ENCODE data around the gene SMDT1.

DNA sequence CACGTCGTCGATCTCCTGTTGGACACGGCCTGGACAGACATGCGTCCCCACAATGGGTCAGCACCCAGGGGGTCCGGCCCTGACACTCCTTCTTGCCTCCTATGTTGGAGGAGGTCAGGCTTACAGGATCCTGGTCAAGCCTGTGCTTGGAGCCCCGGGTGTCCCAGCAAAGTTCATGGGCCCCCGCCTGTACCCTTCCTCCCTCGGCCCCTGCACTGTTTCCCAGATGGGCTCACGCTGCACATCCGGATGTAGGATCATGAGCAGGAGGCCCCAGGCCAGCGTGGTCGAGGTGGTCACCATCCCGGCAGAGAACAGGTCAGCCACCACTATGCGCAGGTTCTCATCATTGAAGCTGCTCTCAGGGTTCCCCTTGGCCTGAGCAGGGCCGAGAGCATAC lies 48.1 kb downstream of the SMDT1 start:
- TF ChIP-seq, protein P1, sequence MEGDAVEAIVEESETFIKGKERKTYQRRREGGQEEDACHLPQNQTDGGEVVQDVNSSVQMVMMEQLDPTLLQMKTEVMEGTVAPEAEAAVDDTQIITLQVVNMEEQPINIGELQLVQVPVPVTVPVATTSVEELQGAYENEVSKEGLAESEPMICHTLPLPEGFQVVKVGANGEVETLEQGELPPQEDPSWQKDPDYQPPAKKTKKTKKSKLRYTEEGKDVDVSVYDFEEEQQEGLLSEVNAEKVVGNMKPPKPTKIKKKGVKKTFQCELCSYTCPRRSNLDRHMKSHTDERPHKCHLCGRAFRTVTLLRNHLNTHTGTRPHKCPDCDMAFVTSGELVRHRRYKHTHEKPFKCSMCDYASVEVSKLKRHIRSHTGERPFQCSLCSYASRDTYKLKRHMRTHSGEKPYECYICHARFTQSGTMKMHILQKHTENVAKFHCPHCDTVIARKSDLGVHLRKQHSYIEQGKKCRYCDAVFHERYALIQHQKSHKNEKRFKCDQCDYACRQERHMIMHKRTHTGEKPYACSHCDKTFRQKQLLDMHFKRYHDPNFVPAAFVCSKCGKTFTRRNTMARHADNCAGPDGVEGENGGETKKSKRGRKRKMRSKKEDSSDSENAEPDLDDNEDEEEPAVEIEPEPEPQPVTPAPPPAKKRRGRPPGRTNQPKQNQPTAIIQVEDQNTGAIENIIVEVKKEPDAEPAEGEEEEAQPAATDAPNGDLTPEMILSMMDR (conservative IDR thresholded peaks at IDR 0.05; ENCODE audit: low read length): no peak
- TF ChIP-seq EZH2phosphoT487 (IDR thresholded peaks at IDR 0.05; ENCODE audit: borderline replicate concordance, low read depth, low read length): no peak
